Activated CD4-positive, CD25-positive, alpha-beta regulatory T cell (primary cell): ENCODE results near the gene PRUNE2.
"Not testable (repeated sequence)": the region's sequence is repeated elsewhere in the genome, so short reads cannot be mapped to it uniquely, and the experiment has no call there.

Experiments
- DNase-seq, 4 experiments: peaks; one replicate each; lab custom pipeline; 2025; lab: John Stamatoyannopoulos, UW

PRUNE2 gene

GRCh38 chr9:76602199-76602598 is 303.7 kb downstream of the PRUNE2 start:
- no peak for DNase-seq

GRCh38 chr9:76600007-76600615 is 305.8 kb downstream of the PRUNE2 start:
- DNase-seq = no peak

GRCh38 chr9:76598981-76599380 is 306.9 kb downstream of the PRUNE2 start:
- DNase-seq = no peak

DNA sequence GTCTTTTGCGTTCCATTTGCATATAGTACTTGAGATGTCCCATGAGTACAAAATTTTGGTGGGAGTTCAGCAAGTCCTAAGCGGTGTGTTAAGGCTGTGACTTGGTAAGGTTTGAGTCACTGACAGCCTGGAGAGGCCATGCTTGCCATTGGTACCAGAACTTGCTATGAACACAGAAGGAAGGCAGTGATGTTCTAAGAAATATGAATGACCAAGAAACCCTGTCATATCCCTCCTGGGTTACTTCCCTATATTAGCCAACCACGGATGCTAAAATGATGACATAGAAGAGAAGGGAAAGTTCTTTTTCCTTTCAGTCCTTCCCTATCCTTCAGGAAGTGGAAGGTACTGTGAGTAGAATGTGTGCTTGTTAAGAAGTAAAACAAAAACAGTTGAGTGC is 310.3 kb downstream of the PRUNE2 start:
- no peak for DNase-seq

GRCh38 chr9:76594764-76595424 is 311.0 kb downstream of the PRUNE2 start:
- no peak for DNase-seq

DNA sequence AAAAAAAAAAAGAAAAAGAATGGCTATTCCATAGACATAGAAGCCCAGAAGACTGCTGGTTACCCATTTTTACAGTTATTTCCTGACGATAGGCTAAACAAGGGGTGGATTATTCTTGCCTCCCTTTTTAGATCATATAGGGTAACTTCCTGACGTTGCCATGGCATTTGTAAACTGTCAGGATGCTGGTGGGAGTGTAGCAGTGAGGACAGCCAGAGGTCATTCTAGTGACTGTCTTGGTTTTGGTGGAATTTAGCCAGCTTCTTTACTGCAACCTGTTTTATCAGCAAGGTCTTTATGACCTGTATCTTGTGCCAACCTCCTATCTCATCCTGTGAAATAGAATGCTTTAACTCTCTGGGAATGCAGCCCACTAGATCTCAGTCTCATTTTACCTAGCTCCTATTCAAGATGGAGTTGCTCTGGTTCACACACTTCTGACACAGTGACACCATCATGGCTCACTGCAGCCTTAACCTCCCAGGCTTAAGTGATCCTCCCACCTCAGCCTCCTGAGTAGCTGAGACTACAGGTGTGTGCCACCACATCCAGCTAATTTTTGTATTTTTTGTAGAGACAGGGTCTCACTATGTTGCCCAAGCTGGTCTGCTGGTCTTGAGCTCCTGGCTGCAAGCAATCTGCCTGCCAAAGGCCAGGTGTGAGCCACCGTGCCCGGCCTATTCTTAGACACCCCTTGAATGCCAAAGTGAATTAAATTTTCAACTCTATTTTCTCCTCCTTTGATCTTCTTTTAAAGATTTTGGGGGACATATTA is 311.8 kb downstream of the PRUNE2 start:
- not testable (repeated sequence) for DNase-seq

DNA sequence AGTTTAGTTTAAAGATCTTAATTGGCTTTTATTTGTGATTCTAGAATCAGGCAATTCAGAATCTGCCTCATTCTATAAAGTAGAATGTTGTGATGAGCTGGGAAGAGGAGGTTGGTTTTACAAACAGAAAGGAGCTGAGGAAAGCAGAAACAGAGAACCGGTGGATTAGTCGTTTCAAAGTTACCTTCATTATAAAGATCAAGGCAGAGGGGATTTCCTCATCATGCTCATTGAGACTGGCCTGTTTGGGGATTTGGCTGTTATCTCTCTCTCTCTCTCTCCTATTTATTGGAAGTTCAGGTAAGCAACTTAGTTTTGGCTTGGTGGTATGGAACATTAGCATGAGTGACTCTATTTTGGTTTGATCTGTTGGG is 313.0 kb downstream of the PRUNE2 start:
- no peak for DNase-seq

DNA sequence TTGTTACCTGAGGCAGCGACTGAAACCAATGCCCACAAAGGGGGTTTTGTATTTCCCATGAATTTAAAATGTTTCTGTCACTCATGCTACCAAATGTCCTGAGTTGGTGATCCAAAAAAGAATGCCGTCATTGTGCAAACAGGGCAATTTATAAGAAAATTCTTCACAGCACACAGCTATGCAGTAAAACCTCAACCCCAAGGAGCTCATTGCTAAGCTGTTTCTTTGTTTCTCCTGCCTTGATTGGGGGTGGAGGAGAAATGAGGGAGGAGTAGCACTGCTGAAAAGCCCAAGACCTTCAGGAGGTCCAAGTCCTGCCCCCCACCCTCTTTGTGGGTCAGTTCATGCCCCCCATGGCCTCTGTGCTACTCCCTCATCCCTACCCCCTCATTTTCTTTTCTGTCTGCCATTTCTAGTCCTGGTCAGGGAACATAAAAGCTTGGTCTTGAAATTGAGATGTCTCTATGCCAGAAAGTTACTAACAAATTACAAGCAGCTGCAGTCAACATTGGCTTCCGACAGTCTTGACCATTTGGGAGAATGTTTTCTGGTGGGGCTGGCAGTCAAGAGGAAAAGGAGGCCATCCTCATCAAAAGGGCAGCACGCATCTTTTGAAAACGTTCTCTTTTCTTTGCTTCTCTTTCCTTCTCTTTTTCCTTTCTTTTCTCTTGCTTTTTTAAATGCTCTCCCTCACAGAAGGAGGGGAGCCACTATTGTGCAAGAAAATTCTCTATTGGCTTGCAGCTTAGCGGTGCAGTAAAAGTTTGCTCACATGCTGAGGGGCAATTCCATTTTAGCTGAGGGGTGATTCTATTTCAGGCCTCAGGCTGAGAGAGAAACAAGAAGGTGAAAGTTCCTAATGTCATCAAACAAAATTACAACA is 313.6 kb downstream of the PRUNE2 start:
- DNase-seq = no peak

- no peak for DNase-seq
Observed at GRCh38 chr9:76591256-76591950, 314.5 kb downstream of the PRUNE2 start.

DNA sequence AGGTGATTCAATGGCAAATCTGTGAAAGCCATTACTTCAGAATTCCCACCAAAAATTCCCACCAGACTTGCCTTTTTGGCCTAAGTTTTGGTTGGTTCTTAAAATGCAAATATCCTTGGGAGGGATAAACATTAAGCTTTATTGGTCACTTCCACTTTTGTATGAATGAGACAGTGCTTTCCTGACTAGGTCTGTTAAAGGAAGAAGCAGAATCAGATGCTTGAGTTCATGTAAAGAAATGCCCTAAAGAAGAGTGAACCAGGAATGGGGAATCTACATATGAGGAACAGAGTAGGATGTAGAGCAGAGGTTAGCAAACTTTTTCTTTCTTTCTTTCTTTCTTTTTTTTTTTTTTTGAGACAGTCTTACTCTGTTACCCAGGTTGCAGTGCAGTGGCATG is 317.6 kb downstream of the PRUNE2 start:
- no peak for DNase-seq

- no peak for DNase-seq
Observed at GRCh38 chr9:76586390-76587314, 319.3 kb downstream of the PRUNE2 start.

DNA sequence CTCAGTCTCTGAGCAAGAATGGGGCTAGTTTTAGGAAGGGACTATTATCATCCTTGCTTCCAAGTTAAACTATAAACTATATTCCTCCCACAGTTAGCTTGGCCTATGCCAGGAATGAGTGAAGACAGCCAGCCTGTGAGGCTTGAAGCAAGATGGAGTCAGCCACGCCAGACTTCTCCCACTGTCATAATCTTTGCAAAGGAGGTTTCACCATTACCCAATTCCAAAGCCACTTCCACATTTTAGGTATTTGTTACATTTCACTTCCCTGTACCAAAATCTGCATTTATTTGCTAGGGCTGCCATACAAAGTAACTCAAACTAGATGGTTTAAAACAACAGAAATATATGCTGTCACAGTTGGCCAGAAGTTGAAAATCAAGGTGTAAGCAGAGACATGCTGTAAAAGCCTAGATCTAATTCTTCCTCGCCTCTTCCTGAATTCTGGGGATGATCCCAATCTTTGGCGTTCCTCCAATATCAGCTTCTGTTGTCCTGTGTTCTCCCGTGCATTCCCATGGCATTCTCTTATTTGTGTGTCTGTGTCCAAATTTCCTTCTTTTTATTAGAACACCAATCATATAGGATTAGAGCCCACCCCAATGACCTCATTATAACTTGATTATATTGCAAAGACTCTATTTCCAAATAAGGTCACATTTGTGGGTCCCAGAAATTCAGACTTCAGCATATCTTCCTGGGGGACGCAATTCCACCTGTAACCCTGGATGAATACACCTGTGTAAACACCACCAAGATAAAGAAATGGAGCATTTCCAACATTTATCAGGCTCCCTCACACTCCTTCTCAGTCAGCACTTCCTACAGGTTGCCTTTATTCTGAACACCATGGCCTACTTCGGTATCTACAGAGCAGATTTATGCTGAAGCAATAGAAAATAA is 320.2 kb downstream of the PRUNE2 start:
- DNase-seq = no peak

- no peak for DNase-seq
Observed at GRCh38 chr9:76583256-76583655, 322.7 kb downstream of the PRUNE2 start.

GRCh38 chr9:76581731-76582130 is 324.2 kb downstream of the PRUNE2 start:
- DNase-seq = no peak

DNA sequence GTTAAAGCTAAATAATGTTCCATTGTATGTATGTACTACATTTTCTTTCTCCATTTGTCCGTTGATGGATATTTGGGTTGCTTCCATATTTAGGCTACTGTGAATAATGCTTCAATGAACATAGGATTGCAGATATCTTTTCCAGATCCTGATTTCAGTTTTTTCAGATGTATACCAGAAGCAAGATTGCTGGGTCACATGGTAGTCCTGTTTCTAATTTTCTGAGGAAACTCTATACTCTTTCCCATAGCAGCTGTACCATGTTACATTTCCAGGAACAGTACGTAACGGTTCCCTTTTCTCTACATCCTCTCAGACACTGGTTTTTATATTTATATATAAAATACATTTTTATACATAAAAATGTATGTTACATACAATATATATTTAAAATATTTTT is 325.1 kb downstream of the PRUNE2 start:
- no peak for DNase-seq

- no peak for DNase-seq
Observed at GRCh38 chr9:76580188-76580587, 325.7 kb downstream of the PRUNE2 start.

GRCh38 chr9:76576344-76576743 is 329.6 kb downstream of the PRUNE2 start:
- DNase-seq = peak in 1 of 4 experiments; percentile 4

DNA sequence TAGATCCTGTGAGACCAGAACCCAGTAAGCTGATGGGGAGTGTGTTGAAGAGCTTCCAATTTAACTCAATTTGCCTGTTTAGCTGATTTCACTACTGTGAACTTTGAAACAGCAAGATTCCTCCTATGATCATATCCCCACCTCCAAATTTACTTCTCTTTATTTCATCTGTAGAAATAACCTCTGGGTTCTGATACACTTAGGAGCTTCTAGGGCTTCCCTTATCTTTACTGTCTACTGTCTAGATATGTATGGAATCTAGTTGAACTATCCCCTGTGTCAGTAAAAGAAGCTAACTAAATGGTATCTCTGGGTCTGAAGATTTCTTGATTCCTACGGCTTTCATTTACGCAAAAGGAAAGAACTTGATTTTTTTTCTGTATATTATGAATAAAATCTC is 330.2 kb downstream of the PRUNE2 start:
- DNase-seq = no peak
